MM.1S (cell line): ENCODE results near the gene FAM184A.

Source experiments
- DNase-seq: peaks from one replicate; pipeline ENCODE4 v3.0.0-alpha.2; 2015
- H2AFZ ChIP-seq: fragments of 300-600 bp; sonication (generic); 2 replicates; pipeline ENCODE4 v1.6.0; 2016; ENCODE audit warnings: antibody characterized with exemption, low read length
- H3F3A ChIP-seq: fragments of 300-600 bp; sonication (generic); 2 replicates; pipeline ENCODE4 v1.6.1; 2016; ENCODE audit warnings: mild to moderate bottlenecking, antibody characterized with exemption, low read length, moderate library complexity, mixed read lengths; ENCODE audit not compliant: insufficient read depth
- H3K27ac ChIP-seq: fragments of 300-600 bp; sonication (generic); 2 replicates; pipeline ENCODE4 v1.5.1; 2016; ENCODE audit warnings: mild to moderate bottlenecking, low read length
- H3K27me3 ChIP-seq: fragments of 300-600 bp; sonication (generic); replicated peaks from 2 replicates; pipeline ENCODE4 v1.6.0; 2016; ENCODE audit warnings: low read length; ENCODE audit not compliant: insufficient read depth
- H3K36me3 ChIP-seq: fragments of 300-600 bp; sonication (generic); replicated peaks from 2 replicates; pipeline ENCODE4 v1.6.1; 2016; ENCODE audit warnings: mild to moderate bottlenecking, low read length, mixed read lengths; ENCODE audit not compliant: insufficient read depth
- H3K4me1 ChIP-seq: fragments of 300-600 bp; sonication (generic); 2 replicates; pipeline ENCODE4 v1.6.1; 2016; ENCODE audit warnings: low read length, mixed read lengths
- H3K4me2 ChIP-seq: fragments of 300-600 bp; sonication (generic); 2 replicates; pipeline ENCODE4 v1.6.0; 2016; ENCODE audit warnings: low read depth, low read length
- H3K4me3 ChIP-seq: fragments of 300-600 bp; sonication (generic); 2 replicates; pipeline ENCODE4 v1.5.1; 2016; ENCODE audit warnings: low read length, mixed read lengths
- H3K79me2 ChIP-seq: fragments of 300-600 bp; sonication (generic); 2 replicates; pipeline ENCODE4 v1.6.1; 2016; ENCODE audit warnings: mixed run types, low read length, mixed read lengths
- H3K9ac ChIP-seq: fragments of 300-600 bp; sonication (generic); 2 replicates; pipeline ENCODE4 v1.6.1; 2016; ENCODE audit warnings: low read length, mixed read lengths
- H3K9me2 ChIP-seq: fragments of 300-600 bp; sonication (generic); replicated peaks from 2 replicates; pipeline ENCODE4 v1.6.1; 2016; ENCODE audit warnings: mild to moderate bottlenecking, low read length, mixed read lengths; ENCODE audit not compliant: insufficient read depth
- H3K9me3 ChIP-seq: fragments of 300-600 bp; sonication (generic); replicated peaks from 2 replicates; pipeline ENCODE4 v1.6.1; 2016; ENCODE audit warnings: mild to moderate bottlenecking, low read length, mixed read lengths; ENCODE audit not compliant: insufficient read depth
- H4K20me1 ChIP-seq: fragments of 300-600 bp; sonication (generic); 2 replicates; pipeline ENCODE4 v1.6.1; 2016; ENCODE audit warnings: mild to moderate bottlenecking, low read length, moderate library complexity, mixed read lengths; ENCODE audit not compliant: insufficient read depth
- CTCF ChIP-seq: fragments of 300-600 bp; sonication (generic); IDR thresholded peaks from 2 replicates; pipeline ENCODE4 v1.5.1; 2016; ENCODE audit warnings: antibody characterized with exemption, low read length, mixed read lengths
- EZH2 ChIP-seq: fragments of 300-600 bp; sonication (generic); optimal IDR thresholded peaks from 2 replicates; pipeline ENCODE3; 2017; ENCODE audit warnings: low read depth, mild to moderate bottlenecking, antibody characterized with exemption, low read length, mixed read lengths
- EZH2phosphoT487 ChIP-seq: fragments of 300-600 bp; sonication (generic); IDR thresholded peaks from 2 replicates; pipeline ENCODE4 v1.6.1; 2018; ENCODE audit warnings: antibody characterized with exemption, low read length

The FAM184A gene

GRCh38 chr6:119124079-119124824 is 45.8 kb upstream of the FAM184A start:
- TF ChIP-seq CTCF: no peak
- TF ChIP-seq EZH2: no peak
- TF ChIP-seq EZH2phosphoT487: no peak
- Histone ChIP-seq H3K9me2 (no peaks in the 10 kb centered on the region), H3F3A (no peaks in the 10 kb centered on the region), H3K79me2 (no peaks in the 10 kb centered on the region), H3K27me3 (no peaks in the 10 kb centered on the region), H3K36me3 (no peaks in the 10 kb centered on the region), H3K4me2 (no peak overlapping the region), H3K4me1 (no peaks in the 10 kb centered on the region), H3K9me3 (no peaks in the 10 kb centered on the region), H2AFZ (no peak overlapping the region), H3K9ac (no peak overlapping the region), H3K4me3 (no peak overlapping the region), H4K20me1 (no peaks in the 10 kb centered on the region), H3K27ac (no peak overlapping the region)
- DNase-seq: no peak

GRCh38 chr6:119122336-119122735 is 43.9 kb upstream of the FAM184A start:
- Histone ChIP-seq H3F3A (no peaks in the 10 kb centered on the region), H3K9me2 (no peaks in the 10 kb centered on the region), H3K36me3 (no peaks in the 10 kb centered on the region), H3K9me3 (no peaks in the 10 kb centered on the region), H2AFZ (no peak overlapping the region), H3K79me2 (no peaks in the 10 kb centered on the region), H3K4me2 (no peak overlapping the region), H3K4me3 (no peak overlapping the region), H3K27me3 (no peaks in the 10 kb centered on the region), H3K9ac (no peak overlapping the region), H3K27ac (no peak overlapping the region), H3K4me1 (no peaks in the 10 kb centered on the region), H4K20me1 (no peaks in the 10 kb centered on the region)
- TF ChIP-seq EZH2phosphoT487 (no peak), CTCF (no peak), EZH2 (no peak)
- no peak for DNase-seq

- H3K9me3 ChIP-seq: no peaks in the 10 kb centered on the region
- no peak overlapping the region for H3K4me2 ChIP-seq
- TF ChIP-seq EZH2phosphoT487 (no peak), EZH2 (no peak), CTCF (no peak)
- no peak overlapping the region for H3K4me3 ChIP-seq
- no peak for DNase-seq
- no peaks in the 10 kb centered on the region for H3K27me3 ChIP-seq
- no peaks in the 10 kb centered on the region for H3F3A ChIP-seq
- no peaks in the 10 kb centered on the region for H3K79me2 ChIP-seq
- no peaks in the 10 kb centered on the region for H3K36me3 ChIP-seq
- H4K20me1 ChIP-seq: no peaks in the 10 kb centered on the region
- no peaks in the 10 kb centered on the region for H3K9me2 ChIP-seq
- H3K9ac ChIP-seq: no peak overlapping the region
- H2AFZ ChIP-seq: no peak overlapping the region
- no peak overlapping the region for H3K27ac ChIP-seq
- H3K4me1 ChIP-seq: no peaks in the 10 kb centered on the region
These were observed 42.9 kb upstream of the FAM184A start for GRCh38 chr6:119121367-119121766.
